RPMI8226 (cell line): ENCODE data around the gene ST3GAL4.
"Not testable (repeated sequence)": the region's sequence is repeated elsewhere in the genome, so short reads cannot be mapped to it uniquely, and the experiment has no call there.

Experiments
- DNase-seq: peaks from one replicate; pipeline ENCODE4 v3.0.0-alpha.2; 2015

ST3GAL4 gene

GRCh38 chr11:126366064-126366822, 10.8 kb downstream of the ST3GAL4 start:
- DNase-seq, result no peak

GRCh38 chr11:126366823-126367654, 11.6 kb downstream of the ST3GAL4 start:
- DNase-seq, result not testable (repeated sequence)

- DNase-seq, result not testable (repeated sequence)
These were observed 12.3 kb downstream of the ST3GAL4 start for GRCh38 chr11:126367806-126368205.

GRCh38 chr11:126368336-126369119, 13.0 kb downstream of the ST3GAL4 start:
- peak; percentile 59 for DNase-seq

GRCh38 chr11:126370016-126370415, 14.5 kb downstream of the ST3GAL4 start:
- DNase-seq, result no peak

GRCh38 chr11:126371595-126371994, 16.1 kb downstream of the ST3GAL4 start:
- DNase-seq, result no peak

GRCh38 chr11:126373389-126374066, 18.0 kb downstream of the ST3GAL4 start:
- not testable (repeated sequence) for DNase-seq

GRCh38 chr11:126374562-126375300, 19.2 kb downstream of the ST3GAL4 start:
- not testable (repeated sequence) for DNase-seq

GRCh38 chr11:126375726-126376125, 20.2 kb downstream of the ST3GAL4 start:
- DNase-seq, result no peak

GRCh38 chr11:126378763-126379162, 23.3 kb downstream of the ST3GAL4 start:
- DNase-seq, result no peak

GRCh38 chr11:126380909-126381308, 25.4 kb downstream of the ST3GAL4 start:
- DNase-seq, result no peak

GRCh38 chr11:126381960-126382359, 26.5 kb downstream of the ST3GAL4 start:
- not testable (repeated sequence) for DNase-seq

- DNase-seq, result not testable (repeated sequence)
These were observed 27.2 kb downstream of the ST3GAL4 start for GRCh38 chr11:126382641-126383040.

GRCh38 chr11:126383339-126384335, 28.2 kb downstream of the ST3GAL4 start:
- no peak for DNase-seq

- DNase-seq, result no peak
These were observed 29.1 kb downstream of the ST3GAL4 start for GRCh38 chr11:126384449-126385070.

- no peak for DNase-seq
These were observed 30.7 kb downstream of the ST3GAL4 start for GRCh38 chr11:126385991-126386728.

GRCh38 chr11:126386729-126387071, 31.2 kb downstream of the ST3GAL4 start:
- DNase-seq, result peak; percentile 52

GRCh38 chr11:126387857-126388256, 32.4 kb downstream of the ST3GAL4 start:
- no peak for DNase-seq

GRCh38 chr11:126390272-126390867, 34.9 kb downstream of the ST3GAL4 start:
- DNase-seq, result no peak
